Heart left ventricle (tissue), 13 donors: ENCODE results near the gene FXYD7.

Source experiments
- CTCF ChIP-seq, 12 donors: fragments of 200-600 bp; sonication (generic) in 4 of 12; IDR thresholded peaks; one replicate each; pipeline versions ENCODE4 v1.5.0 to v1.8.0; 2018 to 2022; ENCODE audit warnings: antibody characterized with exemption in 12 of 12, mild to moderate bottlenecking in 5 of 12
- POLR2A ChIP-seq, 2 donors: fragments of 450-650 bp; IDR thresholded peaks; one replicate each; pipeline ENCODE4 v1.6.1; 2017; ENCODE audit warnings: antibody characterized with exemption in 2 of 2, mild to moderate bottlenecking in 2 of 2, moderate library complexity in 2 of 2
- donor health status: ischemic (EF 13 %, LVEDD 7.1; RV severe dilation, severe dysfunction).
- donor health status: DM: no; HTN: yes; CAD: no.
- donor health status: DM: no; HTN: no; CAD: no.
- donor health status: ischemic (EF 25% LVEDD 6.9; RV normal size, moderate dysfunction).
- donor health status: ischemic (EF 25% LVEDD 5.7; RV mildly dilated, moderate dysfunction).
- donor health status: ischemic (EF 35%, LVEDD 5.7; RV mildly dilated, moderate dysfunction).
- donor health status: nonischemic (EF 11% LVEDD 7.7; RV severe dilation, severe dysfunction).
- donor health status: DM: yes; HTN: yes; CAD: no.
- donor health status: PGD.
- donor health status: ischemic (EF 29% LVEDD 5.4; RV normal size, mild dysfunction).
- donor health status: nonischemic (EF 23%, LVEDD 6.1; RV moderate dilation, normal function).

GRCh38 chr19:35179830-35180229 lies 36.8 kb downstream of the FXYD7 start:
- TF ChIP-seq POLR2A (IDR thresholded peaks at IDR 0.05) (no peak), CTCF (IDR thresholded peaks at IDR 0.05) (no peak)
